Germinal center (tissue), 1 donor: Measurements from ENCODE around the gene ATXN1.

Experiments
- DNase-seq: peaks from one replicate; pipeline ENCODE4 v3.0.0; 2012; ENCODE audit warnings: mixed read lengths, low spot score

Gene ATXN1

DNA sequence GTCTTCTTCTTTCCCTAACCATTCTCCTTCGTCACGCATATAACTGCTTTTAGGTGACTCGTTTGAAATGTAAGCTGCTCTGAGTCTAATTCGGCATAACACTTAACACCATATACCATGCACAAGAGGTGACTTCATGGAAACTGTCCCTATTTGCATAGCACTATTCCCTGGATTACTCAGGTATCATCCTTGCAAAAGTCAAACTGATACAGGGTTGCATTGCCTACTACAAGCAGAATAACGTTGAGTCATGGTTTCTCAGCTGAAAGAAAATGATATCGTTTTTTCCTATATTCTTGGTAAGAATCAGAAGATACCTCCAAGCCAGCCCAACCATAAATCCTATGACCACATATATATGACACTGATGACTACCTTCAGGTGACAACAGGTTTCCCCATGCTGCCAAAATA, 227.5 kb downstream of the ATXN1 start:
- DNase-seq = no peak

DNA sequence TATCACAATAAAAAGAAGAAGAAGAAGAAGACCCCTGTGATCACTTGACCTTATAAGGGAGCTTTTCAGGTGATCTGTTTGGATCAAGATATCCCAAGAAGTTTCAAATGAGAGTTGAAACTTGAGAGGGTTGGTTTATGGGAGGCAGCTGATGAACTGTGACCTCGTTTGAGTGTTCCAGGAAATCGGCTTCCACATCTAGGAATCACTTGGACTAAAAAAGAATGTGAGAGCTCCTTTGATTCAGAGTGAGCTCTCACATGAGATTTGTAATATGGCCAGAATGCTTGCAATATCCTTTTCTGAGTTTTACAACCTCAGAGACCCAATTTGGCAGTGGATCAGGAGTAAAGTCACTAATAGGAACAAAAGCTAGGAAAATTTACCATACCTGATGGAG, 228.1 kb downstream of the ATXN1 start:
- no peak for DNase-seq

DNA sequence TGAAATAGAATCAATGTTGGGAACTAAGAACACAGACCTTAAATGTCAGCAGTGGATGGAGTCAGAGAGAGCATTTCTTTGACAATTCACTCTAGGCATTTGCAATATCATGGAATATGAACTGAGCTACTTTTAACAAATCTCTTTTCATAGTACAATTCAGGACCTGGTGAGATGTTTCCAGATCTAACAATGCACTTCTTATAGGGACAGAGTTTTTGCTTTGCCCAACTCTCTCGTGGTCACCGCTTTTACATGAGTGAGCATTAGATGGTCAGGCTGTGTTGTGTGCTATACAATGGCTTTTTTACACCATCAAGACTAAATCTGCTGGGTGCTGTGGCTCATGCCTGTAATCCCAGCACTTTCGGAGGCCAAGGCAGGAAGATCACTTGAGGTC, 233.6 kb downstream of the ATXN1 start:
- no peak for DNase-seq

DNA sequence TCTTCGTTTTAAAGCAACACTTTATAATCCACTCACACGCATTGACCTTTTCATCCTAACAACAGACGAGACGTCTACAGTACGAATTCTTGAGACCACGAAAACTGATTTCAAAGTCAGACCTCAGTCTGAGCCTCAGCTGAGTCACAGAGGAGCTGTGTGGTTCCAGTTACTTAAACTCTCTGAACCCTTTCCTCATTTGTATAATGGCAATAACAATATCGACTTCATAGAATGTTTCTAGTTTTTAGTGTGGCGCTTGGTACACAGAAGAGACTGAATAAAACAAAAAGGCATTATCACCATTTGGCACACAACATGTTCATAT, 236.9 kb downstream of the ATXN1 start:
- no peak for DNase-seq

DNA sequence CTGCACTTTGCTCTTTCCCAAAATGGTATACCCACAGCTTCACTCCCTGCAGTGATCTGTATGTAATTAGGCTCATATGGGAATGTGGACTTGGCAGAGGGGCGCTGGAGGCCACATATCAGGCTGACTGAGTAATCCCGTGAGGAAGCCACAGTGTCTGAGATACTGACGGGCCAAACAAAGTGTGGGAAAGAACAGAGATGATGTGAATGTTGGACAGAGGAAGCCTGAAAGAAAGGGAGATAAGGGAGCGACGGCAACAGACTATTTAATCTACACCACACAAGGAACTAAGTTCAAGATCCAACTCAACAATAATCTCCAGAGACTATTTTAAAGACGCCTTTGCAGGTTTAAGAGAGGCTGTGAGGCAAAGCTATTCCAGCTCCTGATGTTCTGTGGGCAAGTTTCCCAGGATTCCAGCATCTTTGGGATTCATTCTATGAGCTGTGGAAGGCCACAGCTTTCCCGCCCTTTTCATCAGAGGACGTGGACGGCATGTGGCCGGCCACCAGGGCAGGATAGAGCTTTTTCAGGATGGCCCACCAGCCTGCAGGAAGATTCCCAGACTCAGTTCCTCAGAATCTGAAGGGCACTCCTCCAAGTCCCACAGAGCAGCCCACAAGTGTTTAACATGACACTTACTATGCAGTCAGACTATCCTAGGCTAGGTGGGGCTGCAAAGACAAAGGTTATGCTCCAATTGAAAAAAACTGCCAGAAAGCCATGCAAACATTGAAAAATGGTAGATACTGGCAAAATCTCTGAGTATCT, 237.5 kb downstream of the ATXN1 start:
- no peak for DNase-seq

DNA sequence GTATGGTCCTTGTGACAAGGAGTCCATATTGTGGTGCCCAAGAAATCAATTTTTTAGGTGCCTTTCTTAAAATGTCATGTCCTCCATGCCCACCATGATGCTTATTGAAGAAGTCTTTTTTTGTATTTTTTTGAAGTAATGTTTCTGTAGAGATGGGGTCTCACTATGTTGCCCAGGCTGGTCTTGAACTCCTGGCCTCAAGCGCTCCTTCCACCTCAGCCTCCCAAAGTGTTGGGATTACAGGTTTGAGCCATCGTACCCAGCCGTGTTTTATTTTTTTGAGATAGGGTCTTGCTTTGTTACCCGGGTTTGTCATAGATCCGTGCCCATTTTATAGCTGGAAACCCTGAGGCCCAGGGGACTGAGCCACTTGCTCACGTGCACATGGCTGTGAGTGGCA, 238.3 kb downstream of the ATXN1 start:
- no peak for DNase-seq

DNA sequence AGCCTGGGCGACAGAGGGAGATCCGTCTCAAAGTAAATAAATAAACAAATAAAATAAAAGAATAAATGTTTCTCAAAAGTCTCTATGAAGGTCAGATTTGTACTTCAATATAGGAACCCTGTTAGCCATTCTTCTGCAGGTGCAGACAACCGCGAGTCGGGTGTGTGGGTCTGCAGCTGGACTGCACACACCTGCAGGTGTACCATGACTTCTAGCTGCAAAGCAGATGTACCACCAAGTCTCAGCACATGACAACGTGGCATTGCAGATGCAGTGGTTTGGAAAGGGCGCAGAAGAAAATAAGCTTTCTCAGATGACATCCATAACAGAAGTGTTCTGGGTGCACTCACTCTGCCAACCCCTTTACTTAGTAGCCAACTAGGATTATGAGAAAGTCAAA, 239.7 kb downstream of the ATXN1 start:
- DNase-seq = peak; percentile 11

DNA sequence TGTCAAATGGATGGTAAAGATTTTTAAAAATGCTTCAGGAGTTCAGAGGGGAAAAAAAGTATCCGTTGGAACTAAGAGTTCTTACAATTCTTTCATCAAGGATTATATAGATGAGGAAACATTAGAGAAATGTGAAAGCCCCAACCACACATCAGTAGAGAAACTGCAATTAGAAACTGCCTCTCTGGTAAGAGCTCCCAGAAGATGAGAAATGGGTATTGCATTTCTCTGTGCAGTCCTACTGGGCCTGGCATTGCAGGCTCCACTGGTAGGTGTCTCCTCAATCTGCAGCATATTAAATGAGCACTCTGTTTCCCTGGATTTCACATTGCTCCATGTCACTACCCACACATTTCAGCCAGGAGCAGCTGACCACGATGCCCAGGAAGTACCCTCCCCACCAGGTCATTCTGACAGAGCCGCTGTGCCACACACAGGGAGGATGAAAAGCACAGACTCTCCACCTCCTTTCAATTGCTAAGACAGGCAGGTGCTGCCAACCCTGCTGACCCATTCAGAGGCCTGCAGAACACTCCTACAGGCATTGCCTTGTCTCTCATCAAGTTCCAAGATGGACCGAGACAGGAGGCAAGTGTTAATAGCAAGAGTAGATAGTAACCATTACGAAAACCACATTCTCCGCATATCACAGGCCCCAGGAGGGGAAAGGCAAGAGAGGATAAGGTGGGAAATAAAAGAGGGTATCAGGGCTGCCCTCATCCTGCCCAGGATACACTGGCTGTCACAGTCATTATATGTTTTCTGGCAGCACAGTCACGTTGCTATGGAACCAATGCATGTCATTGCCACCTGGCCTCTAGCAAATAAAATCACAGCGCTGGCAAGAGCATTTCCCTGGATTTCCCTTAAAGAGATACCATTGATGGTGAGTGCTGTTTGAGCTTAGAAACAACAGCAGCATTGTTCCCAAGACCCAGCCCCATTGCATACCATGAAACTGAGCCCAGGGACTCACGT, 241.7 kb downstream of the ATXN1 start:
- DNase-seq = no peak

DNA sequence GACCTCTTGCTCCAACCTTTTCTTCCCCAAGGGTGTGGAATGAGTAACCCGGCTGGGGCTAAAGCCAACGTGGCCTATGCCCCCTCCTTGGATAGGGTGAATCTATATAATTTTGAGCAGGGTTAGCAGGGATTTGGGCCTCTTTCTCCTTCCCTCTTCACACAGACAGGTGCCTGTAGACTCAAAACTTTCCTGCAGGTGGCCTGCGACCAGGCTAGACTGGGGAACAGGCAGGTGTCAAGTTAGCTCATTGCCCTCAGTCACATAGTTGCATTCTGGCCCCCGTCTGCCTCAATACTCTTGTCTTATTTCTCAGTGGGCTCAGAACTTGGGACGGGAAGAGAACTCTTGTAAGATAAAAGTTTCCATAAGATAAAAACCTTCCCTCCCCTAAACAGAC, 243.0 kb downstream of the ATXN1 start:
- DNase-seq = no peak

DNA sequence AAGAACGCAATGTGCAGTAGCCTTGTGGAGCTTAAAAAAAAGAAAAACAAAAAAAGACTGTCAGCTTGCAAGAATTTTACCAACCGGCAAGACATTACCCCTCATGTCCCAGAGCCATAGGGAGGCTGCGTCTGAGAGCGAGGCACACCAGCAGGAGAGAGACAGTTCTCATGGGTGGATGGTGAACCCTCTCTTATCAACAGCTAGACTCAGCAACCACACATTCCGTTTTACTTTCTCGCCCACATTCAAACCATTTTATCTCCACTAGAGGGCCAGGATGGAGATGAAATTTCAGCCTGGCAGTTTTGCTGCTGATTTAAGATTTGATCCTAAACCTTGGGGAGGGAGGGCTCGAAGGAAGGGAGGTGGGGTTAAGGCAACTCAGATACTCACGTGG, 247.0 kb downstream of the ATXN1 start:
- DNase-seq = peak; percentile 36

DNA sequence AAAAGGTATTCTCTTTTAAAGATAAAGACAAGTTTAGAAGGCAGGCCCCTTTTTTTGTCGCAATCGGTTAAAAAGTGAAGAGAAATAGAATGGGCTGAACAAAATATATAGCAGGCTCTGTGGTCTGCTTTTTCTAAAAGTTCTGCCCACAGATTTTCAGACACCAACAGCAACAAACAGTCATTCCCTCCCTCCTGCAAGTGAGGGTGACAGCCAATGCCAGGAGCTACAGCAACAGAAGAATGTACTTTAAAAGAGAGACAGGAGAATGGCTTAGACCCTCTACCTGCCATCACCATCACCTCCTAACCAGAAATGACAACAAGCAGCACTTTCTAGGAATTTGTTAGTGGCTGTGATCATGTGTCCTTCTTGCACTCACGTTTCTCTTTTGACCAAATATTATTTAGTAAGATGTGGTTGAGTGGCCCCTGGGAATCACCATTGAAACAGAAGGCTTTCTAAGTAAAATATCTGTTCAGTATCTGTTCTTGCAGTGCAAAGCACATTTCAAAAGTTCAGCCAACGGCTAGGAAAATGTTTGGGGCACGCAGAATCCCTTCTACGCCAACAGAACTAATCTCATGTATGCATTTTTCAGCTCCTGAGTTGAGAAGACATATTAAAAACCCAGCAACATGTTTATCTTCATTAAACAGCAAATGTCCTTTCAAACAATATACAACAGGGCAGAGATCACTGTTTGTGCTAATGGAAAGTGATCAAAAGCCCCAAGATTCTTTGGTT, 248.5 kb downstream of the ATXN1 start:
- no peak for DNase-seq

DNA sequence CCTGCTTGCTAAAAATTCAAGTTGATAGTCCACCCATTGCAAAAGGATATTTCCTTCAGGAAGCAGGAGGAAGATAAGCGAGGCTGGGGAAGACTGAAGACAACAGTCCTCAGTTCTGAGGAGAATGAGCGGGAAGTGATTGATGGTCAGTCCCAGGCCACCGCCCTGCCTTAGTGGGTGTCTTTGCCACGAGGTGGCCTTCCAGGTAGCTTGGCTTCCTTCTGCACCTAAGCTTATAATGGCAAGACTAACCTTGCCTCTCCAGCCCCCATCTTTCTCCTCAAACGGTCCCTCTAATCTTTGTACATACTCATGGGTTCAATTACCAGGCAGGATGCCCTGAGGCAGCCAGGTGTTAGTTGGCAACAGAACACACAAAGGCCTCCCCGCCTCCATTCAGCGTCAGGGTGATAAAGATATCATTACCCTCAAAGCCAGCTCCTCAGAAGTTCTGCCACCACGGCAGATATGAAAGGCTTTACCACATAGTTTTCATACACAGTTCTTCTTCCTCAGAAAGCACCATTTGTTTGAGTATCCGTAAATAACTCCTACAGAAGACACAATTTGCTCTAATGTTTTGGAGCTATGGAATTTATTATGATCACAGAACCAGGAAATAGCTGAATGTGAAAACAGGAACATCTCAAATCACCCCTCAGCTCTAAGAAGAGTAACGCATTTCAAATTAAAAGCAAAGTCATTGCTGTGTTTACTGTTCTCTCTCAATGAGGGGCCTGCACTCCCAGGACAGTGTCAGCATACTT, 249.4 kb downstream of the ATXN1 start:
- DNase-seq = no peak

DNA sequence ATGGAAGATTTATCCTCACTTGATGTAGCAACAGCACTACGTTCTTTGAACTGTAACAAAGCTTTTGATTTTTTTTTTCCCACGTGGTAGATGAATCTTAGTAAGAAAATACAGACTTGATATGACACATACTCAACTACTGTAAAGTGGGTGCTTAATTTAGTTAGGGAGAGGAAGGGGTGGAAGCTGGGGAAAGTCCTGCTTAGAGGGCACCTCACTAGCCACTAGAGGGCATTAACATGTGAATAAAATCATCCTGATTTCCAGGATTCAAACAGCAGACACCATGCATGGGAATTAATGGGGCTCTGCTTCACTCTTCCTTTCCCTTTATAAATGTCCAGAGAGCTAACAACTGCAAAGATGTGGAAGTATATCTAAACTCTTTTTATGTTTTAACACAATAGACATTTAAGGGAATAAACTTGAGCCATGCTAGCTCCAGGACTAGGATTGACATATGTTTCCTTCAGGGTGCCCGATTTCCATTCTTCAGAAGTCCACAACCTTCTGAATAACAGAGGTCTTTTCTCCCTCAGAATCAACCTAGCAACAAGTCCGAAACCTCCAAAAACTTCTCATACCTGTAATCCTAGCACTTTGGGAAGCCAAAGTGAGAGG, 250.1 kb downstream of the ATXN1 start:
- no peak for DNase-seq

DNA sequence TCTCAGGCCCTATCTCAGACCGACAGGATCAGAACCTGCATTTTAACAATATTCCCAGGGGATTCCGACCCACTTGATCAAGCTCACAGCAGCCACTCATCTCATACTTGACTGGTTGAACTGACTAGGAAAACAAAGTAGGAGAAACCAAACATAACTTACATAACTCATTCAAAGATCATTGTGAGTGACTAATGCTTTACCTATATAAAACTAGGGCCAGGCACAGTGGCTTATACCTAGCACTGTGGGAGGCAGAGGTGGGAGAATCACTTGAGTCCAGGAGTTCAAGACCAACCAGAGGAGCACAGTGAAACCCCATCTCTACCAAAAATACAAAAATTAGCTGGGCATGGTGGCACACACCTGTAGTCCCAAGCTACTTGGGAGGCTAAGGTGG, 251.0 kb downstream of the ATXN1 start:
- no peak for DNase-seq

DNA sequence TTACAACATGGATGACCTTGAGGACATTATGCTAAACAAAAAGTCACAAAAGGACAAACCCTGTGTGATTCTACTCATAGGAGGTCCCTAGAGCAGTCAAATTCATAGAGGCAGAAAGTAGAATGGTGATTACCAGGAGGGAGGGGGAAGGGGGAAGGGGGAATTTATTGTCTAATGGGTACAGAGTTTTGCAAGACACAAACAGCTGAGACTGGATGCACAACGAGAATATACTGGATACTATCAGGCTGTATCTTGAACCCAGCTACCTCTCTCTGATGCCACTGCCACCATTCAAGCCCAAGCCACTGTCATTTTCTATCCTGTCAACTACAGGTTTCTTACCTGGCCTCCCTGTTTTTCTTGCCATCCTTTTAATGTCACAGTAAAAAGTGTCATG, 252.3 kb downstream of the ATXN1 start:
- DNase-seq = no peak

DNA sequence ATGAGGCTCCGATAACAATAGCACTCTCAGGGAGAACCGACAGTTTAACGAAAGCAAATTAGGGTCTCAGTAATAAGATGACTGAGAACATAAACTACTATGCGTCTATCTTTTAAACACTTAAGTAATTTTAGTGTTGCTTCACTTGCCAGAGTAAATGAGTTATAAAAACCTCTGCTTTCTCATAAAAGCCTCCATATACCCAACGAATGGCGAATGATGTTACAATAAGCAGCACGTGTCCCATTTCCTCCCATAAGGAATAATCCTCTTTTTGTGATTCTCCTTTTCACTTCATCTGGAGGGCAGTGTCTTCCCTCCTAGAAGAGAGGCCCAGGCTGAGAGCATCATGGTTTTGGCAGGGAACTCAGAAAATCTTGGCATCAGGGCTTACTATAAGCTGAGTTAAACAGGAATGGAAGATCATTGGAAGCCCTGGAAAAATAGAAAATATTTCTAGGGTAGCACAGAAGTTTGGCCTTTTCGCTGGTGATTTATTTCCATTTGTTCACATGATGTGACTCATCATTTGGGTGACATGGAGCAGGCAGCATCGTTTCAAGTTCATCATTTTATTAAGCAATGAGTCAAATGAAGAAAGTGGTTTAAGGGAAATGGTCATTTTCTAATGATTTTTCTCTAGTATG, 255.4 kb downstream of the ATXN1 start:
- DNase-seq = no peak

DNA sequence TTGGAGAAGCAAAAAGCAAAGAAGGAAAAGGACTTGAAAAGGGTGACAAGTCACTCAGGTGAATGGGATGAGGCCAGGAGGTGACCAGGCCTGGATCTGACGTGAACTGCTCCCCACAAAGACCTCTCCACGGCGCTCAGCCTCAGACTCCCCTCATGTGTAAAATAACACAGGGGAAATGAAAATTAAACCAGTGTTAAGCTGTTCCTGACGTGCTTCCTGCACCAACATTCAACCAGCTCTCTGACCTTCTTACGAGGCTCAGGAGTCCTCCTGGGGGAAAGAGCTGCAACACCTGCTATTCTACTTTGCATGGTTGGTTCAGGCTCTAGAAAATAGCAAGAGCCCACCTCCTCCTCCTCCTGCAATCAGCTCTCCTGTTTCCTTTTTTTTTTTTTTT, 256.7 kb downstream of the ATXN1 start:
- peak; percentile 14 for DNase-seq

DNA sequence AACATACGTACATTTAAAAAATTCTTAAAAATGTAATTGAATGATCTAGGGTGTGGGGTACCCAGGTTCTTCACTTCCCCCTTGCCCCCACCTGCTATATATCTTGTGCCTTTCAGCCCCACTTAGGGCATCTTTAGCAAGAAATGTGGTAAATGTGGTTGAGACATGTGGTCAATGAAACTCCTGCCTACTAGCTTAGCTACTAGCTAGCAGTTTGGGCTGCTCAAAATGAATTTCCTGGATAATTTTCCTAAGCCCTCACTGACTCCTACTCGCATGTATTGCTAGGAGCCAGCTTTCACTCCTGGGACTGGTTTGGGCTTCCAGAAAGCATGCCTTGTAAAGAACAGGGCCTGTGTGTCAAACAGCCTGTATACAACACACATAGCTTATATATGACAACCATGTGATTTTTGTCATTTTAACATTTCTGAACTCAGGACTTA, 257.3 kb downstream of the ATXN1 start:
- DNase-seq = no peak

DNA sequence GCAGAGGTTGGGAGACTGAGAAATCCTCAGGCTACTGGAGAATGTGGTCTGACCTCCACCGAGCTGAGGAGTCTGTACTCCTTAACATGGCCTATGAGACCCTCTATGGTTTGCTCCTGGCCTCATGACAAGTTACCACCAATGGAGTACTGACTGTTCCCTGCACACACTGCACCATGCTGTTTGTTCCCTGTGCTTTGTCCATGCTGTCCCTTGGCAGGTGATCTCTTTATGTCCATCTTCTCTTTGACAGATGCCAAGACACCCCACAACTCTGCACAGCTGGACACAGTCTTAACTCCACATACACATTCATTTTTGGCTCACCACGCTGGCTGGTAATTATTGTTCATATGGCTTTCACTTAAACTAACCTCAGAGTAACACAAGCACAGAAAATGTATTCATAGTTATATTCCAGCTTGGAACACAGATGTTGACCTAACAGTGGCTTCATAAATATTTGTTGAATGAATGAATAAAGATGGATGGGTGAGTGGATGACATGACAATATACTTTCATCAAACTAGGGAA, 258.0 kb downstream of the ATXN1 start:
- no peak for DNase-seq

DNA sequence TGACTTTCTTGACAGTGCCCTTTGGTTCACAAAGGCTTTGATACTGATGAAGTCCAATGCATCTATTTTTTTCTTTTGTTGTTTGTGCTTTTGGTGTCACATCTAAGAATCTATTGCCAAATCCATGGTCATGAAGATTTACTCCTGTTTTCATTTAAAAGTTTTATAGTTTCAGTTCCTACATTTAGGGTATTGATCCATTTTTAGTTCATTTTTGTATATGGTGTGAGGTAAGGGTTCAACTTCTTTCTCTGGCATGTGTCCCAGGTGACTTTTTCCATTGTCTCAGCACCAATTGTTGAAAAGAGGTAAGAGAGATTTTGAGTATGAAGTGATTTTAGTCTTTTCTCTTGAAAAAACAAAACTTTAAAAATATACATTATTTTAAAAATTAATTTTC, 262.3 kb downstream of the ATXN1 start:
- no peak for DNase-seq

DNA sequence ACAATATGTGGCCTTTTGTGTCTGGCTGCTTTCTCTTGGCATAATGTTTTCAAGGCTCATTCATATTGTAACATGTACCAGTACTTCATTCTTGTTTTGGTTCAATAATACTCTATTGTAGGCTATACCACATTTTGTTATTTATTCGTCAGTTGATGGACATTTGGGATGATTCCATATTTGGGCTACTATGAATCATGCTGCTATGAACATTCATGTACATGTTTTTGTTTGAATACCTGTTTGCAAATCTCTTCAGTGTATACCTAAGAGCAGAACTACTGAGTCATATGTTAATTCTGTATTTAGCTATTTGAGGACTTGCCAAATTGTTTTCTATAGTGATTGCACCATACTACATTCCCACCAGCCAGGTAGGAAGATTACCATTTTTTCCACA, 263.0 kb downstream of the ATXN1 start:
- no peak for DNase-seq
